ENCODE results near the gene EDA2R. TPM values are rescaled to one million over a fixed set of nuclear protein-coding genes. Genes with fewer than 3 reads are reported as not detected.

The EDA2R gene
- total and polyA plus RNA-seq, 2 donors from 2014 or later = 0.71 to 2.5 TPM

- H3K4me1 ChIP-seq (ENCODE audit: control insufficient read depth in 2 of 3, insufficient read depth in 2 of 3, low read depth in 1 of 3, low read length in 3 of 3) = no peaks in the 10 kb centered on the region
- DNase-seq (no peak), FAIRE-seq (no peak)
- no peak overlapping the region for H3K4me3 ChIP-seq (ENCODE audit: low read length in 3 of 3)
- no peak overlapping the region for H3K9ac ChIP-seq (ENCODE audit: low read length in 3 of 3)
- no peaks in the 10 kb centered on the region for H3K9me3 ChIP-seq (ENCODE audit: control insufficient read depth in 2 of 3, insufficient read depth in 1 of 3, low read length in 3 of 3)
- no peak overlapping the region for H3K27ac ChIP-seq (ENCODE audit: low read depth in 2 of 2, low read length in 2 of 2)
- H3K27me3 ChIP-seq (ENCODE audit: control insufficient read depth, insufficient read depth, low read length) = no peaks in the 10 kb centered on the region
- H3K36me3 ChIP-seq (ENCODE audit: control insufficient read depth in 2 of 3, insufficient read depth in 3 of 3, low read length in 3 of 3) = no peaks in the 10 kb centered on the region
- TF ChIP-seq CTCF (IDR thresholded peaks at IDR 0.05; ENCODE audit: borderline replicate concordance, extremely low read depth, insufficient read depth) = no peak
- intact Hi-C loops (cut with DNase I) = no loop called here
These were observed 13.4 kb downstream of the EDA2R start for GRCh38 chrX:66625525-66625924.

- Histone ChIP-seq H3K27me3 (ENCODE audit: control insufficient read depth, insufficient read depth, low read length) (no peaks in the 10 kb centered on the region), H3K9ac (ENCODE audit: low read length in 3 of 3) (no peak overlapping the region), H3K9me3 (ENCODE audit: control insufficient read depth in 2 of 3, insufficient read depth in 1 of 3, low read length in 3 of 3) (no peaks in the 10 kb centered on the region), H3K4me1 (ENCODE audit: control insufficient read depth in 2 of 3, insufficient read depth in 2 of 3, low read depth in 1 of 3, low read length in 3 of 3) (no peaks in the 10 kb centered on the region), H3K27ac (ENCODE audit: low read depth in 2 of 2, low read length in 2 of 2) (no peak overlapping the region), H3K36me3 (ENCODE audit: control insufficient read depth in 2 of 3, insufficient read depth in 3 of 3, low read length in 3 of 3) (no peaks in the 10 kb centered on the region), H3K4me3 (ENCODE audit: low read length in 3 of 3) (no peak overlapping the region)
- no peak for DNase-seq
- intact Hi-C loops (cut with DNase I) = no loop called here
- FAIRE-seq = no peak
- TF ChIP-seq CTCF (IDR thresholded peaks at IDR 0.05; ENCODE audit: borderline replicate concordance, extremely low read depth, insufficient read depth) = no peak
These were observed 16.7 kb downstream of the EDA2R start for GRCh38 chrX:66622209-66622608.

GRCh38 chrX:66616944-66617343 is 21.9 kb downstream of the EDA2R start:
- Histone ChIP-seq H3K27me3 (ENCODE audit: control insufficient read depth, insufficient read depth, low read length) (no peaks in the 10 kb centered on the region), H3K9me3 (ENCODE audit: control insufficient read depth in 2 of 3, insufficient read depth in 1 of 3, low read length in 3 of 3) (no peaks in the 10 kb centered on the region), H3K4me1 (ENCODE audit: control insufficient read depth in 2 of 3, insufficient read depth in 2 of 3, low read depth in 1 of 3, low read length in 3 of 3) (no peaks in the 10 kb centered on the region), H3K9ac (ENCODE audit: low read length in 3 of 3) (no peak overlapping the region), H3K4me3 (ENCODE audit: low read length in 3 of 3) (no peak overlapping the region), H3K27ac (ENCODE audit: low read depth in 2 of 2, low read length in 2 of 2) (no peak overlapping the region), H3K36me3 (ENCODE audit: control insufficient read depth in 2 of 3, insufficient read depth in 3 of 3, low read length in 3 of 3) (no peaks in the 10 kb centered on the region)
- no peak for DNase-seq
- intact Hi-C loops (cut with DNase I) = no loop called here
- no peak for FAIRE-seq
- no peak for TF ChIP-seq CTCF (IDR thresholded peaks at IDR 0.05; ENCODE audit: borderline replicate concordance, extremely low read depth, insufficient read depth)

GRCh38 chrX:66602381-66602938 is 36.4 kb downstream of the EDA2R start:
- no peaks in the 10 kb centered on the region for H3K4me1 ChIP-seq (ENCODE audit: control insufficient read depth in 2 of 3, insufficient read depth in 2 of 3, low read depth in 1 of 3, low read length in 3 of 3)
- no peak overlapping the region for H3K4me3 ChIP-seq (ENCODE audit: low read length in 3 of 3)
- DNase-seq = no peak
- H3K27me3 ChIP-seq (ENCODE audit: control insufficient read depth, insufficient read depth, low read length) = no peaks in the 10 kb centered on the region
- H3K36me3 ChIP-seq (ENCODE audit: control insufficient read depth in 2 of 3, insufficient read depth in 3 of 3, low read length in 3 of 3) = no peaks in the 10 kb centered on the region
- H3K9ac ChIP-seq (ENCODE audit: low read length in 3 of 3) = no peak overlapping the region
- no peak for TF ChIP-seq CTCF (IDR thresholded peaks at IDR 0.05; ENCODE audit: borderline replicate concordance, extremely low read depth, insufficient read depth)
- H3K9me3 ChIP-seq (ENCODE audit: control insufficient read depth in 2 of 3, insufficient read depth in 1 of 3, low read length in 3 of 3) = no peaks in the 10 kb centered on the region
- no peak overlapping the region for H3K27ac ChIP-seq (ENCODE audit: low read depth in 2 of 2, low read length in 2 of 2)
- FAIRE-seq = no peak
- intact Hi-C loops (cut with DNase I) = no loop called here

All from kidney (tissue), 14 donors.